Spleen (tissue), 7 donors: ENCODE data around the gene ATP6V0B.

Experiments used
- CTCF ChIP-seq, 11 experiments: fragments of 200-600 bp in 7 of 11; fragments of 450-650 bp in 4 of 11; sonication (generic) in 4 of 11; IDR thresholded peaks in 8 of 11; conservative IDR thresholded peaks in 3 of 11; 1 replicate in 7 of 11; 2 replicates in 4 of 11; pipeline versions ENCODE4 v1.4.0 to v1.8.0; 2016 to 2021; ENCODE audit warnings: antibody characterized with exemption in 11 of 11, inconsistent platforms in 4 of 11, mild to moderate bottlenecking in 1 of 11
- POLR2A ChIP-seq, 3 donors: fragments of 450-650 bp; IDR thresholded peaks; one replicate each; pipeline ENCODE4 v1.5.1; 2017; ENCODE audit warnings: antibody characterized with exemption in 3 of 3, mild to moderate bottlenecking in 1 of 3
- POLR2AphosphoS5 ChIP-seq, 3 donors: sonication (generic); formaldehyde crosslinking; IDR thresholded peaks; one replicate each; pipeline ENCODE4 v1.5.1; 2017; ENCODE audit warnings: antibody characterized with exemption in 3 of 3
- donor health status: DM: no; HTN: no; CAD: no; lungs with moderate emphysema.
- donor health status: DM: no; HTN: no; CAD: no.
- donor health status: DM: no; HTN: no; CAD: no.

- TF ChIP-seq CTCF (IDR thresholded peaks at IDR 0.05 in 8 of 11, conservative IDR thresholded peaks at IDR 0.05 in 3 of 11), result peak in 6 of 11 experiments; percentile 14 to 54 (median 27)
- no peak for TF ChIP-seq POLR2A (IDR thresholded peaks at IDR 0.05)
- TF ChIP-seq POLR2AphosphoS5 (IDR thresholded peaks at IDR 0.05), result no peak
Measured at GRCh38 chr1:43930168-43930948, 44.4 kb upstream of the ATP6V0B start.
